Activated T-helper 1 cell treated with anti-CD3 and anti-CD28 coated beads, Interleukin-2, amount 50 U/mL, for 16 hours (primary cell): Measurements from ENCODE around the gene TMEM52.

Experiments used
- DNase-seq, 2 donors: peaks; one replicate each; pipeline ENCODE4 v3.0.0-alpha.2; 2020; ENCODE audit warnings: low read depth in 1 of 2, low spot score in 1 of 2

The TMEM52 gene

DNA sequence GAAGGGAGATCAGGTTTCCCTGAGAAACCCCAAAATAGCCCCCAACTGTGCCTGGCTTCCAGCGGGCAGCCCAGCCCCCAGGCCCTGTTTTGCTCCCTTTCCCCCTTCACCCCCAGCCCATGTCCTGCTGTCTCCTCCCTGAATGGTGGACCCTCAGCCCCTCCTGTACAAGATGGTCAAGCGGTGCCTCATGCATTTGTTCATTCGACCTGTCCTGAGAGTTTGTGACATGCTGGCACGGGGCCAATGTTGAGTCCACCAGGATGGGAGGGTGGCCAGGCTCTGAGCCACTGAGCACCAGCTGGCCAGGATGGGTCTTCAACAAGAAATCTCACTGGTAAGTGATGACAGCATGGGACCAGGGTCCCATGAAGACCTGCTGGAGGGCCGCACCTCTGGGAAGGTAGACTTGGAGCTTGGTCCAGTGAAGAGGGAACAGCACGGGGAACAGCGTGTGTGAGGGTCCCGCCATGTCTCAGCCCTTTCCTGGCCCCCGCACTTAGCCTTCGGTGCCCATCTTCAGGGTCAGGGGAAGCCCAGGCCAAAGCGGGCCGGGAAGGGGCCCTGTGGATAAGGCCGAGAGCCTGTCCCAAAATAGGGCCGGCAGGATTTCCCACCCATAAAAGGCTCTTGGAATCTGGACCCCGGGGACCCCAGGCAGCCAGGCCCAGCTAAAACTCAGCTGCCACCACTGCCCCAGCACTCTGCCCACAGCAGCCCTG is 3.9 kb downstream of the TMEM52 start, which contains the start of gene CALML6:
TSS of gene CALML6 (plus strand) at position 290 of the 722 bp plus-strand sequence. CDS start at position 311, 21 bp downstream.
- DNase-seq: no peak

- DNase-seq: no peak
These were observed 4.7 kb downstream of the TMEM52 start for GRCh38 chr1:1914101-1914970.

DNA sequence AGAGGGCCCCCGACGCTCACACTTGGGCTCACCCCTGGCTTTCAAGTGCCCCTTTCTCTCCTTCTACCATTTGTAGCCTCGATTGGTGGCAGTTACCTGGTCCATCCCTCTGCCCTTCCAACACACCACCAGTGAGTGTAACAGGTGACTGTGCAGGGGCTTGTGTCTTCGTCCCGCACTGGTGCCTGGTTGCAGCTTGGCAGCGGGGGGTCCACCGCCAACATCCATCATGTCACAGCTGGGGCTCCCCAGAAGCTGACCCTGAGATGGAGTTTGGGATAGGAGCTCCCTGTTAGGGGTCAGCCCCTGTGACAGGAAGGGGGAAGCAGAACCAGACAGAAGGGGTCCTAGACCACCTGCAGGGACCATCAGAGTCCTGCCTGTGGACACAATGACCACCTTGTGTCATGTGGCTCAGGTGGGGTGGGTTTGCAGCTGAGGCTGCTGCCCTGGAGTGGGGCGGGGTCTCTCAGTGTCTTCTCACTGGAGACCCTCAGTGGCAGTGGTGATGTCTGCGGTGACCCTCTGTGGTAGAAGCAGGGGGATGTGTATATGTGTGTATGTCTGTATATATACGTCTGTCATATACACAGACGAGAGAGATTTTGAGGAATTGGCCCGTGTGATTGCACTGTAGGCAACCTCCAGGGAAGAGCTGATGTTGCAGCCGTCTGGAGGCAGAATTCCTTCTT is 7.6 kb downstream of the TMEM52 start:
- DNase-seq: no peak

- no peak for DNase-seq
These were observed 8.3 kb downstream of the TMEM52 start for GRCh38 chr1:1910651-1911331.

DNA sequence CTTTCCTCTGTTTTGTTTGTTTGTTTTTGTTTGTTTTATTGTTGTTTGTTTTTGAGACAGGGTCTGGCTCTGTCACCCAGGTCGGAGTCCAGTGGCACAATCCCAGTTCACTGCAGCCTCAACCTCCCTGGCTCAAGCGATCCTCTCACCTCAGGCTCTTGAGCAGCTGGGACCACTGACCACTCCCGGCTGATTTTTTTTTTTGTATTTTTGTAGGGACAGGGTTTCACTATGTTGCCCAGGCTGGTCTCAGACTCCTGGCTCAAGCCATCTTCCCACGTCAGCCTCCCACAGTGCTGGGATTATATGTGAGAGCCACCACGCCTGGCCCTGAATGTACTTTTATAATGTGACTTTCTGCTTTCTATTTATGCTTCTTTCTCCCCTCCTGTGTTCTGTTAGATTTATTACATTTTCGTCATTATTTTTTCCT is 9.0 kb downstream of the TMEM52 start:
- no peak for DNase-seq

DNA sequence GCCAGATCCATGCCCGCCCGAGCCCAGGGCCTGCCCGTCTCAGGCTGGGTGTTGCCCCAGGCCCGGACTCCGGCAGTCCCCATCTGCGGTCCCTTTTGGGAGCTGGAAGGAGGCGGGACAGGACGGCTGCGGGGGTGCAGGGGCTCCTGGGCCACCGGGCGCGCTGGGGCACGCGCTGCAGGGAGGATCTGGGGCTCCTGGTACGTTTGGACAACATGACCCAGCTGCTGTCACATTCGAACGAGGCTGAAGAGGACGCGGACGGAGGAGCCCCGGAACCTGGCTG is 10.6 kb downstream of the TMEM52 start:
- DNase-seq: no peak

DNA sequence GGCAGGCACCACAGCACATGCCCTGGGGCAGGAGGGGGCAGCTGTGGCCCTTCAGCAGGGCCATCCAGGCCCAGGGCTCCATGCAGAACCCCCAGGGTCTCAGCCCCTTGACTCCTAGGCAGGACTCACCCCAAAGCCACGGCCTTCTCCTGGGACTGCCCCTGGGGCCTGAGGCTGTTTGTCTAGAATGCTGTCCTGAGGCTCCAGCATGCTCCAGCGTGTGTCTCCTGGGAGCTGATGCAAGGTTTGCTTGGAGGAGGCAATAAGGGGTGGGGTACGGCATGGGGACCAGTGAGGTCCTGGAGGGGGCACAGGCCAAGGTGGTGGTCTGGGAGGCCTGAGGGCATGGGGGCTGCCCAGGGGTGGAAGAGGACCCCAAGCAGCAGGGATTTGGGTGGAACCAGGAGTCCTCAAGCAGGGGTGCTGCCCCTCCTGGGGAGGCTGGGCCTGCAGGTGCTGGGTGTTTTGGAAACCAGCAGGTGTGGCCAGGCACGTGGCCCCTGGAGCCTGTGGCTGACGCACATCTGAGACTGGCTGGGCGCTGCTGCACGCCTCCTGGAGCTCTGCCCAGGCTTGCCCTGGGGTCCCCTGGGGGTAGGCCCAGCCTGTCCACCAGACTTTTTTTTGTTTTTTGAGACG is 11.9 kb downstream of the TMEM52 start:
- DNase-seq: no peak

- DNase-seq: peak; percentile 39 to 50
These were observed 12.6 kb downstream of the TMEM52 start for GRCh38 chr1:1906185-1907097.

DNA sequence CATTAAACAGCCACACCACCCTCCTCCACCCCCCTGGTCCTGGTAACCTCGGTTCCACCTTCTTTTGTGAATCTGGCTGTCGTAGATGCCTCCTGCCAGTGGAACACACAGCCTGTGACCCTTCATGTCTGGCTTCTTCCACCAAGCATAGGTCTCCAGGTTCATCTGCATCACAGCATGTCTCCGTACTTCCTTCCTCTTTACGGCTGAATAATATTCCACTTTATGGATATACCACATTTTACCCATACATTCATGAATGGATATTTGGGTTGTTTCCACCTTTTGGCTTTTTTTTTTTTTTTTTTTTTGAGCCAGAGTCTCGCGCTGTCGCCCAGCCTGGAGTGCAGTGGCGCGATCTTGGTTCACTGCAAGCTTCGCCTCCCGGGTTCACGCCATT is 15.9 kb downstream of the TMEM52 start:
- no peak for DNase-seq

DNA sequence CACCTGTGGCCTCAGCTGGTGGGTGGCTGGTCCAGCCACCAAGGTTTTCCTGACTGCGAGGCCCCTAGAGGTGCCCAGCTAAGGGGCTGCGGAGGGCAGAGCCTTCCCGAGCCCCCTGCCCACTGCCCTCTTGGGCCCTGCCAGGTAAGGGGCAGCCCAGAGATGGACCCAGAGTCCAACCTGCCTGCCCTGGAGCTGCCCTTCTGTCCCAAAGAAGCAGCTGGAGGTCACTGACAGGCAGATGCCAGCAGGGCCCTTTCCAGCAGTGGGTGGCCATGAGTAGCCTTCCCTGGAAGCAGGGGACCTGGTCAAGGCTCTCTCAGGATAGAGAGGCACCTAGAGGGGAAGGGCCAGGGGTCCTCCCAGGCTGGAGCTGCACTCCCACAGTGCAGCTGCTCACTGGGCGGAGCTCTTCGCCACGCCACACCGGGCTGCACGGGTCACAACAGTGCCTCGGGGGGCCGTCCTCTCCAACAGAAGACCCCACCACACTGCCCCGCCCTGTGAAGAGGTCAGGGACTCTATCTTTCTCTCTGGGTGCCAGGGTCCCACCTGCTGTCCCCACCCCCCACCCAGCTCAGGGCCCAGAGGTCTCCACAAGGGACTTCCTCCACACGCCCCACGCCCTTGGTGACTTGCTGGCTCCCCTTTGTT is 17.3 kb downstream of the TMEM52 start:
- no peak for DNase-seq

- DNase-seq: no peak
These were observed 18.0 kb downstream of the TMEM52 start for GRCh38 chr1:1900883-1901640.

DNA sequence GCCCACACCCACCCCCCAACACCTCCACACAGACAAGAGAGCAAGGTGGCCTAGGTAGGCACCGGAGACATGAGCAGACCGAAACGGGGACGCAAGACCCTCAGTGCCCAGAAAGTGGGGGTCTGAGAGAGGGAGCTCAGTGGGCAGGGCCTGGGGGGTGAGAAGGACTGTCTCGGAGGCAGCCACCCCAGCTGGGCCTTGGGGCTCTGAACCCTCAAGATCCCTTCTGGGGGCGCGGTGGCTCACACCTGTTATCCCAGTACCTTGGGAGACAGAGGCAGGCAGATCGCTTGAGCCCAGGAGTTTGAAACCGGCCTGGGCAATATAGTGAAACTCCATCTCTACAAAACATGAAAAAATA is 19.1 kb downstream of the TMEM52 start:
- no peak for DNase-seq

GRCh38 chr1:1899266-1899966 is 19.7 kb downstream of the TMEM52 start:
- no peak for DNase-seq

DNA sequence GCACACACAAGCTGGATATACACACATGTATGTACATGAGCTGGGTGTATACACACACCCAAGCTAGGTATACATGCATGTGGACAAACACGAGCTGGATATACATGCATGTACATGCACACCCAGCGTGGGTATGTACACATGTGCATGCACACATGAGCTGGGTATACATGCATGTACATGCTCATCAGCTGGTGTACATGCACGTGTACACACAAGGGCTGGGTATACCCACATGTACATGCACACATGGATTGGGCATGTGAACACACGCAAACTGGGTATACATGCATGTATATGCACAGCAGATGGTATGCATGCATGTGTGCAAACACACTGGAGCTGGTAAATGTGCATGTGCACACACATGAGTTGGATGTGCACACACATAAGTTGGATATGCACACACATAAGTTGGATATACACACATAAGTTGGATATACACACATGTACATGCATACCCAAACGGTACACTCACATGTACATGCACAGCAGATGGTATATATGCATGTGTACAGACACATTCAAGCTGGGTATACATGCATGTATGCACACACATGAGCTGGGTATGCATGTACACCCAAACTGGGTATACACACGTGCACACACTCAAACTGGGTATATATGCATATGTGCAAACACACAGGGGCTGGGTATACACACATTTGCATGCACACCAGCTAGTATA is 20.7 kb downstream of the TMEM52 start:
- DNase-seq: no peak

GRCh38 chr1:1895456-1896336 is 23.4 kb downstream of the TMEM52 start:
- no peak for DNase-seq

- DNase-seq: no peak
These were observed 24.0 kb downstream of the TMEM52 start for GRCh38 chr1:1895060-1895418.
